KG1 (cell line): ENCODE measurements around the gene CYP2B6.
A peak's percentile ranks its signal among the peaks of the same experiment; 100 is the strongest.
"Not testable (repeated sequence)": the region's sequence is repeated elsewhere in the genome, so short reads cannot be mapped to it uniquely, and the experiment has no call there.

ENCODE experiments used
- DNase-seq: peaks from one replicate; lab custom pipeline; 2025; lab: John Stamatoyannopoulos, UW

The CYP2B6 gene

GRCh38 chr19:40990972-40991381 is at the start of gene CYP2B6:
Gene CYP2B6, plus strand, starts transcription at chr19:40991282. Its CDS starts 24 bp downstream, at chr19:40991306.
- DNase-seq: no peak

GRCh38 chr19:40941481-40942219 is 49.4 kb upstream of the CYP2B6 start:
- DNase-seq: no peak

GRCh38 chr19:40945645-40946044 is 45.4 kb upstream of the CYP2B6 start:
- DNase-seq: no peak

- DNase-seq: no peak
These were observed 44.0 kb upstream of the CYP2B6 start for GRCh38 chr19:40947114-40947513.

- DNase-seq: no peak
These were observed 43.5 kb upstream of the CYP2B6 start for GRCh38 chr19:40947573-40947972.

GRCh38 chr19:40948580-40949299 is 42.3 kb upstream of the CYP2B6 start:
- no peak for DNase-seq

GRCh38 chr19:40954573-40954972 is 36.5 kb upstream of the CYP2B6 start:
- no peak for DNase-seq

GRCh38 chr19:40959338-40959737 is 31.7 kb upstream of the CYP2B6 start:
- no peak for DNase-seq

- no peak for DNase-seq
These were observed 30.9 kb upstream of the CYP2B6 start for GRCh38 chr19:40960062-40960685.

GRCh38 chr19:40960780-40961179 is 30.3 kb upstream of the CYP2B6 start:
- no peak for DNase-seq

- DNase-seq: no peak
These were observed 28.6 kb upstream of the CYP2B6 start for GRCh38 chr19:40962460-40962961.

GRCh38 chr19:40964361-40964760 is 26.7 kb upstream of the CYP2B6 start:
- DNase-seq: not testable (repeated sequence)

- not testable (repeated sequence) for DNase-seq
These were observed 25.7 kb upstream of the CYP2B6 start for GRCh38 chr19:40965351-40965750.

GRCh38 chr19:40966591-40966990 is 24.5 kb upstream of the CYP2B6 start:
- DNase-seq: not testable (repeated sequence)

- DNase-seq: not testable (repeated sequence)
These were observed 23.0 kb upstream of the CYP2B6 start for GRCh38 chr19:40968065-40968464.

GRCh38 chr19:40969721-40970120 is 21.4 kb upstream of the CYP2B6 start:
- not testable (repeated sequence) for DNase-seq

GRCh38 chr19:40970396-40971345 is 20.4 kb upstream of the CYP2B6 start:
- not testable (repeated sequence) for DNase-seq

- peak; percentile 24 for DNase-seq
These were observed 16.4 kb upstream of the CYP2B6 start for GRCh38 chr19:40974633-40975037.

- DNase-seq: no peak
These were observed 14.9 kb upstream of the CYP2B6 start for GRCh38 chr19:40976134-40976533.

GRCh38 chr19:40976724-40977123 is 14.4 kb upstream of the CYP2B6 start:
- DNase-seq: no peak

- DNase-seq: not testable (repeated sequence)
These were observed 11.3 kb upstream of the CYP2B6 start for GRCh38 chr19:40979759-40980158.
